ENCODE results near the gene METRN. TPM values are rescaled to one million over a fixed set of nuclear protein-coding genes. Genes with fewer than 3 reads are reported as not detected.

METRN gene
- total RNA-seq, 4 donors from 2014 or later = 24.4 to 42.1 (median 33.3) TPM

DNA sequence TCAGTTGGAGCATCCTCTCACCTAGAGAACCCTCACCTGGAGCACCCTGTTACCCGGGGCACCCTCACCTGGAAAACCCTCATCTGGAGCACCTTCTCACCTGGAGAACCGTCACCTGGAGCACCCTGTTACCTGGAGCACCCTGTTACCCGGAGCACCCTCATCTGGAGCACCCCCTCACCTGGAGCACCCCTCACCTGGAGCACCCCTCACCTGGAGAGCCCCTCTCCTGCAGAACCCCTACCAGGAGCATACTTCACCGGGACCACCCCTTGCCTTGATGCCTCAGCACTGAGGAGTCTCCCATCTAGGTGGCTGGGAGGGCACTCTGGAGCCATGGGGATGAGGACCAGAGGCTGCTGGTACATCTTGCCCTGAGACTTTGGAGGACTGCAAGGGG lies 6.0 kb upstream of the METRN start:
- Histone ChIP-seq H3K27ac (no peak overlapping the region), H3K27me3 (peaks cover 59 to 65% (median 63%) of the 10 kb centered on the region in 3 donors), H3K9me3 (no peaks in the 10 kb centered on the region), H3K4me3 (no peak overlapping the region), H3K36me3 (no peaks in the 10 kb centered on the region), H3K4me1 (peaks cover 0 to 4% of the 10 kb centered on the region in 2 donors)
- in situ Hi-C loops (cut with MboI; ENCODE audit: low sequenced_read_pairs in 4 of 4) (no loop called here), intact Hi-C loops (cut with DNase I; ENCODE audit: low total_unique reads) (no loop called here)
- ATAC-seq (no peak), DNase-seq (no peak)
- TF ChIP-seq, protein P1, sequence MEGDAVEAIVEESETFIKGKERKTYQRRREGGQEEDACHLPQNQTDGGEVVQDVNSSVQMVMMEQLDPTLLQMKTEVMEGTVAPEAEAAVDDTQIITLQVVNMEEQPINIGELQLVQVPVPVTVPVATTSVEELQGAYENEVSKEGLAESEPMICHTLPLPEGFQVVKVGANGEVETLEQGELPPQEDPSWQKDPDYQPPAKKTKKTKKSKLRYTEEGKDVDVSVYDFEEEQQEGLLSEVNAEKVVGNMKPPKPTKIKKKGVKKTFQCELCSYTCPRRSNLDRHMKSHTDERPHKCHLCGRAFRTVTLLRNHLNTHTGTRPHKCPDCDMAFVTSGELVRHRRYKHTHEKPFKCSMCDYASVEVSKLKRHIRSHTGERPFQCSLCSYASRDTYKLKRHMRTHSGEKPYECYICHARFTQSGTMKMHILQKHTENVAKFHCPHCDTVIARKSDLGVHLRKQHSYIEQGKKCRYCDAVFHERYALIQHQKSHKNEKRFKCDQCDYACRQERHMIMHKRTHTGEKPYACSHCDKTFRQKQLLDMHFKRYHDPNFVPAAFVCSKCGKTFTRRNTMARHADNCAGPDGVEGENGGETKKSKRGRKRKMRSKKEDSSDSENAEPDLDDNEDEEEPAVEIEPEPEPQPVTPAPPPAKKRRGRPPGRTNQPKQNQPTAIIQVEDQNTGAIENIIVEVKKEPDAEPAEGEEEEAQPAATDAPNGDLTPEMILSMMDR (IDR thresholded peaks at IDR 0.05 in 4 of 5, conservative IDR thresholded peaks at IDR 0.05 in 1 of 5) = no peak
- no peak for TF ChIP-seq POLR2A (IDR thresholded peaks at IDR 0.05)

DNA sequence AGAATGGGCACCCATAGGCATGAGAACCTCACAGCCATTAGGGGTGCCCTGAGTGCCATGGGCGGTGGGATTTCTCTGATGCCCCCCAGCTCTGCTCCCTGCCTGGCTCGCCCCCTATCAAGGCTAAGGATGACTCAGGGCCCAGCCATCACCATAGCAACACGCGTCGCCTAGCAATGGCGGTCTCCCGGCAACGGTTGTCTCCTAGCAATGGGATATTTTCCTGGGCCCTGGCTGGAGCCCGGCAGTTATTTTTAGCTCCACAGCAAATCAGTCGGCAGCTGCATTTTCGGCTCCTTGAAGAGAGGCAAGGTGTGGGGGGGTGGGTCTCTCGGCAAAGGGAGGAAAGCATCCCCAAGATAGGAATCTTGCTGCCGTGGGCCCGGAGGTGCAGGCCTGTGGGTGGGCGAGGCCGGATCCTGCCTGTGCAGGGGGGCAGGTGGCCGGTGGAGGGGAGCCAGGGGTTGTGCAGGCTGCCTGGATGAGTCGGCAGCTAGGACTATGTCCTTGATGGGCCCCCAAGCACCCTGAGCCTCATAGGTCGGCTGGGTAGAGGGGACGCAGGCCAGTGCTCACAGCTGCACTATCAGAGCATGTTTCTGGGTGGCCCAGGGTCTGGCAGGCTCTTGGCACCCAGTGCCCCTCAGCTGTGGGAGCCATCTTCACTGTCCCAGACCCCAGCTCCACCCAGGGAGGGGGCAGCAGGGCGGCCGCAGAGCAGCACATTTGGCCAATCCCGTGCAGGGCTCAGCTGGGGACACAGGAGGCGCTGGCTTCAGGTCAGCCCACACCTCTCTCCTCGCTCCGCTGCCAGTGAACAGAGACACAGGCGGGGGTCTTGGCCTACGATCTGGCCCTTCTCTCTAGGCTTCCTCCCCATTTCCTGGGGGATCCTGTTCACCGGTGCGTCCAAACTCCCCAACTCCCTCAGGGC lies 5.1 kb upstream of the METRN start:
- H3K36me3 ChIP-seq = no peaks in the 10 kb centered on the region
- no peak for TF ChIP-seq POLR2A (IDR thresholded peaks at IDR 0.05)
- TF ChIP-seq, protein P1 (IDR thresholded peaks at IDR 0.05 in 4 of 5, conservative IDR thresholded peaks at IDR 0.05 in 1 of 5) = no peak
- no peak overlapping the region for H3K4me3 ChIP-seq
- DNase-seq (no peak), ATAC-seq (no peak)
- H3K27ac ChIP-seq = no peak overlapping the region
- H3K9me3 ChIP-seq = no peaks in the 10 kb centered on the region
- H3K4me1 ChIP-seq = peaks cover 3 to 7% of the 10 kb centered on the region in 2 donors
- peaks cover 52 to 56% (median 55%) of the 10 kb centered on the region in 3 donors for H3K27me3 ChIP-seq
- intact Hi-C loops (cut with DNase I; ENCODE audit: low total_unique reads) = no loop called here
- in situ Hi-C loops (cut with MboI; ENCODE audit: low sequenced_read_pairs in 4 of 4) = no loop called here

DNA sequence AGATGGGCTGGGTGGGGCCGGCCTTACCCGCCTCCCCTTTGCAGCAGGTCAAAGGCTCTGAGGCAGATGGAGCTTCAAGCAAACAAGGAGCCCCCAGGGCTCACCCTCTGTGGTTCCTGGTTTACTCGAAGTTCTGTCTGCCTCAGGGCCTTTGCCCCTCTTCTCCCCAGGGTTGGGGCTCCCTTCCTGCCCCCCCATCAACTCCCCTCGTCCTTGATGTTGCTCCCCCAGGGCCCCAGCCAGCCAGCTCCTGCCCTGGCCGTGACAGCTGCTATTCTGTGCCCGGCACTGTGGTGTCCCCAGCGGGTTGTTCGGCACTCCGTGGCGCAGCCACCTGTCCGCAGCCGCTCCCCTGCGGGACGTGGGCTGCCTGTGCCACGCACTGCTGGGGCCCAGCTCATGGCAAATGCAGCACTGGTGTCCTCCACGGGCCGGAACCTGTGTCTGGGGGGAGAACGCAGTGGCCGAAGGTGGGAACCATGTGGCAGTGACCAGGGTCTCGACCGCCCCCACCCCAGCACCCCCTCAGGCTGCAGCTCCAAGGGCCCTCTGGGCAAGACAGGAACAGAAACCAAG lies 4.3 kb upstream of the METRN start:
- ATAC-seq (no peak), DNase-seq (no peak)
- no peaks in the 10 kb centered on the region for H3K36me3 ChIP-seq
- intact Hi-C loops (cut with DNase I; ENCODE audit: low total_unique reads) (loop anchor here (1.0 kb wide), 2 partner anchors 31 to 75 kb away; no protein-coding TSS in a partner anchor), in situ Hi-C loops (cut with MboI; ENCODE audit: low sequenced_read_pairs in 4 of 4) (no loop called here)
- H3K27me3 ChIP-seq = peaks cover 49 to 53% (median 51%) of the 10 kb centered on the region in 3 donors
- H3K27ac ChIP-seq = no peak overlapping the region
- H3K9me3 ChIP-seq = no peaks in the 10 kb centered on the region
- no peak overlapping the region for H3K4me3 ChIP-seq
- TF ChIP-seq POLR2A (IDR thresholded peaks at IDR 0.05) = no peak
- TF ChIP-seq, protein P1 (IDR thresholded peaks at IDR 0.05 in 4 of 5, conservative IDR thresholded peaks at IDR 0.05 in 1 of 5) = no peak
- peaks cover 3 to 7% of the 10 kb centered on the region in 2 donors for H3K4me1 ChIP-seq

DNA sequence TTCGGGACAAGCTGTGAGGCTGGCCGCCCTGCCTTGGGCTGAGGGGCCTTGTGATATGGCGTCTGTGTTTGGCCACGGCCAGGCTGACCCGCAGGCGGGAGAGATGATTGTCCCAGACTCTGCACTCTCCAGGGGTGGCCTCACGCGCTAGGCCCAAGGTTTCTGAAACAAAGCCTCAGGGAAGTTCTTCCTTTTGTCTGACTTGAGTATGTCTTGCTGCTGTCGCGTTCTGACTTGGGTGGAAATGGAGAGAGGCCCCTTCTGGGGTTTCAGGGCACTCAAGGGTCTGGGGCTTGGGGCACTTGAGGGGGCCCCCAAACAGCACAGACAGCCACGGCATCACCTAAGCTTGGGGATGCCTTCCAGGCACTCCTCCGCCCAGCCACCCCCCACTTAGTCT lies 3.8 kb upstream of the METRN start:
- in situ Hi-C loops (cut with MboI; ENCODE audit: low sequenced_read_pairs in 4 of 4) = no loop called here

More for the DNA sequence above, 3.8 kb upstream of the METRN start:
- DNase-seq (no peak), ATAC-seq (no peak)
- no peak overlapping the region for H3K27ac ChIP-seq
- H3K27me3 ChIP-seq = peaks cover 49 to 52% (median 50%) of the 10 kb centered on the region in 3 donors
- no peaks in the 10 kb centered on the region for H3K9me3 ChIP-seq
- H3K4me1 ChIP-seq = peaks cover 8 to 11% of the 10 kb centered on the region in 2 donors
- intact Hi-C loops (cut with DNase I; ENCODE audit: low total_unique reads) = loop anchor here (1.0 kb wide), 2 partner anchors 30 to 74 kb away; no protein-coding TSS in a partner anchor
- H3K36me3 ChIP-seq = no peaks in the 10 kb centered on the region
- no peak overlapping the region for H3K4me3 ChIP-seq
- TF ChIP-seq, protein P1 (IDR thresholded peaks at IDR 0.05 in 4 of 5, conservative IDR thresholded peaks at IDR 0.05 in 1 of 5) = no peak
- no peak for TF ChIP-seq POLR2A (IDR thresholded peaks at IDR 0.05)
